GM18870 (cell line): ENCODE measurements around the gene DNLZ.

Experiments
- ATAC-seq: cut with Tn5 transposase; IDR thresholded peaks from one replicate; pipeline ENCODE4 v1.9.1; 2021; ENCODE audit warnings: moderate library complexity; ENCODE audit not compliant: unreplicated experiment

DNLZ gene

DNA sequence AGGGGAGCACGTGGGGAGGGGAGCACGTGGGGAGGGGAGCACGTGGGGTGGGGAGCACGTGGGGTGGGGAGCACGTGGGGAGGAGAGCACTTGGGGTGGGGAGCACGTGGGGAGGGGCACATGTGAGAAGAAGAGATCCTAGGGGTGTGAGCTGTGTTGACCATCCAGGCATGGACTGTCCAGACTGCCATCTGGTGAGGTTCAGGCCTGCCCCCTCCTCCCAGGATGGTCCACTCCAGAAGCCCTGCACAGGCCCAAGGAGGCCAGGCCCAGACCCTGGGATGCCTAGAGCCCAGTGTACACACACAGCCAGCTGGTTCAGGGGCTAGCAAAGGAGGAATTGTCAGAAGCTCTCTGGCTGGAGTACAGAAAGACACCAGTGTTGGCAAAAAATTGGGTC lies 34.1 kb upstream of the DNLZ start:
- no peak for ATAC-seq

GRCh38 chr9:136396219-136396515 lies 32.6 kb upstream of the DNLZ start:
- ATAC-seq: no peak

DNA sequence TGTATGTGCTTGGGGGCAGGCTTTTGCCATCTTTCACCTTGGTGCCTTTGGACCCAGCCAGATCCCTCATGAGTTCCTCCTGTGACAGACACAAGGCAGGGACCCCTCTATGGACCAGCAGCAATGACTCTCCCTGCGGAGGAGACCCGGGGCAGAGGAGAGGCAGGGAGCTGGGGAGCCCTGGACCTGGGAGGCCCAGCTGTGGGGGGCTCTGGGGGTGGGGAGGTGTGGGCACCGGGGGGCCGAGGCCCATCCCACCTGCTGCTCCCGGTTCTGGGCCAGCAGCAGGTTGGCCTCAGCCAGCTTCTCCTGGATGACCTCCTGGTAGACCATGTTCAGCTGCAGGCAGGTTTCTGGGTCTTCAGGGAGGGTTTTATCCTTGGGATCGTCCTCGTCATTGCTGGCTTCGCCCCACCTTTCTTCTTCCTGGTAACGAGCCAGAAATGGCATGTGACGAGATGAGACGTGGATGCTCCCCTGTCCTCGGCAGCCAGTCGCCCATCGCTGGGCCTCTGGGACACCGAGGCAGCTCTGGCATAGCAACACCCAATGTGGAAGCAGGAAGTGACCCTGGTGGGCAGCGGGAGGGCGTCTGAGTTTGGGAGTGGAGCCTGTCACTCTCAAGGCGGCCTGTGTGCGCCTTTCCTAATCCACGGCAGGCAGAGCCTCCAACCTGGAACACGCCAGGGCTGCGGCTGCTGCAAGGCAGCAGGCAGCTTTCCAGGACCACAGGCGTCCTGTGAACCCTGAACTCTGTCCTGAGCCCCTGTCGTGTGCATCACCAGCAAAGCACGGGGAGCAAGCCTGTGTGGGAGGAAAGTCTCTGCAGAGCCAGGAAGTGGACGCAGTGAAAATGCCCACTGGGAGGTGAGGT lies 32.0 kb upstream of the DNLZ start:
- no peak for ATAC-seq

- ATAC-seq: no peak
These were observed 31.4 kb upstream of the DNLZ start for GRCh38 chr9:136395020-136395340.

GRCh38 chr9:136394312-136395019 lies 30.9 kb upstream of the DNLZ start:
- ATAC-seq: no peak

DNA sequence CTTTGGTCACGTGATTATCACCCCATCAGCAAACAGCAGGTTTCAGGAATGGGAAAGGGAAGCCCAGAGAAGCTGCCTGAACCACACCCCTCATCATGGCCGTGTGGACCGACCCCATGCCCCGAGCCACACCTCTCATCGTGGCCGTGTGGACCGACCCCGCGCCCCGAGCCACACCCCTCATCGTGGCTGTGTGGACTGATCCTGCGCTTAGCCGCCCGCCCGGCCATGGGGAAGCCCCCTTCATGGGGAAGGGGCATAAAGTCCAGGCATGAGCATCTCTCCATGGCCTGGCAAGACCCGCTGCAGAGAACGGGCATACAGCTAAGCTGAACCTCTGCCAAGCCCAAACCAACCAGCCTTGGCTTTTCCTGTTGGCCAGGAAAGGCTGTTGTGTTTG lies 30.0 kb upstream of the DNLZ start:
- ATAC-seq: no peak

GRCh38 chr9:136392538-136393449 lies 29.2 kb upstream of the DNLZ start:
- ATAC-seq: no peak

DNA sequence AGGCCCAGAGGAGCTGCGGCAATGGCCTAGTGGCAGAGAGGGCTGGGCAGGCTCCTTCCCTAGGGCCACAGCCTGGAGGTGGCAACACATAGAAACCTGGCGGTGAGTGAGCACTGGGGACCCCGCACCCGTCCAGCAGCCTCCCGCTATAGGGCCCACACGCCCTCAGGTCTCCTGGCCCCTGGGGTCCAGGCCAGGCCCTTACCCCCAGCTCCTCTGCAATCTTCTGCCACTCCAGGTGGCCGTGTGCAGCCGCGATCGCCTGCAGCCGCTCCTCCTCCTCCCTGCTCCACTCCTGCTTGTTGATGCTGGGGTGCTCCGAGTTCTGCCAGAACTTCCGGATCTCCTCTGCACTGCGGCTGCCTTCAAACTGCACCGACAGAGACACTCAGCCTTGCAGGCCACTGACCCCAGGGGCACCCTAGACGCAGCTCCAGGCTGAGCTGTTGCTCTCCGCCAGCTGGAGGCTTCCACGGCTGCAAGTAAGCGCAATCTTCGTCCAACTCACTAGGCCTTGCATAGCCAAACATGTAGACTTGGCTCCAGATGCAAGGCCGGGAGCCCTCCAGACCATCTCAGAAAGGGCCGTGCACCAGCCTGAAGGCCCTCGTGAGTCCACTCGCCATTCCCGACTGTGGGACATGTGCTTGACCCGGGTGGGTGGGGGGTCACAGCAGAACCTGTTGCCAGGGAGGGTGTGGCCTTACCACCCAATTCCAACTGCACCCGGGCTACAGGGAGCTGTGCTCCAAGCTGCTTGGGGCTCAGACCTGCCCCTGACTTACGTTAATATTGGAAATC lies 28.4 kb upstream of the DNLZ start:
- no peak for ATAC-seq

DNA sequence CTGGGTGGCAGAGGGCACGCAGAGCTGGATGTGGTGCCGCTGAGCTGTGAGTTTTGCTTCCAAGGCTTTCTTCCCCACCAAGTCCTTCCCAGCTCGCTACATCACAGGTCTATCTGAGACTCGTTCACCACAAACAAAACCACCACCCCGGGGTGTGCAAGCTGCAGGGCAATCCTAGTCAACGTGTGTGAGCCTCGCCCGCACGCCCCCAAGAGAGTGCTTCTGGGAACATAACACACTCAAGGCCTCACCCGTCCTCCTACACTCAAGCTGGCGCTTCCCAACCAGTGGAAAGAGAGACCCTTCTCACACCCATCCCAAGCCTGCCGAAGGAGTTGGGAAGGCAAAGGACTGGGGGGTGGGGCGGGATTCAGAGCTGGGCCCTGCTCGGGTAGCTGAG lies 25.9 kb upstream of the DNLZ start:
- no peak for ATAC-seq

DNA sequence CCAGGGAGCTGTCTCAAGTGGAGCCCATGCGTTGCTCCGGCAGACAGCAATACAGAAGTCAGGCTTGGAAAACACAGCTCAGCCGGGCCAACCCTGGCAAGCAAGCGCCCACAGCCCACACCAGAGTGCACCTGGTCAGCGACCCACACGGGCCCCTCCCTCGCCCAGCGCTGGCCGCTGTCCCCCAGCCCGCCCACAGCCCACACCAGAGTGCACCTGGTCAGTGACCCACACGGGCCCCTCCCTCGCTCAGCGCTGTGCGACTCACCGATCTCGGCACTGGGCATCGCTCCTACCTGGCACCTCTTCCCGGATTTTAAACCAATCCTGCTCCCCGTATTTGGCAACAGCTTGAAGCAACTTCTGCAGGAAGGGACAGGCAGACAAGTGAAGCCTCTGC lies 23.7 kb upstream of the DNLZ start:
- ATAC-seq: no peak

GRCh38 chr9:136386018-136386417 lies 22.5 kb upstream of the DNLZ start:
- ATAC-seq: no peak

DNA sequence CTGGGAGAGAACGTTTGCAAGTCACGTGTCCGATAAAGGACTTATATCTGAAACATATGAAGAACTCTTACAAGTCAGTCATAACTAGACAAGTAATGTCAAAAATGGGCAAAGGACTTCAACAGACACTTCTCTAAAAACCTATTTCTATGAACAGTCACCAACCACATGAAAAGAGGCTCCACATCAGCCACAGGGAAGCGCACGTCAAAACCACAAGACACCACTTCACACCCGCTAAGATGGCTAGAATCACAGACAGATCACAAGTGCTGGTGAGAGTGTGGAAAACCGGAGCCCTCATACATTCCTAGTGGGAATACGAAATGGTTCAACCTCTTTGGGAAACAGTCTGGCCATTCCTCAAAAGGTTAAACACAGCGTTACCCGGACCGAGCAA lies 21.5 kb upstream of the DNLZ start:
- no peak for ATAC-seq

- ATAC-seq: no peak
These were observed 19.9 kb upstream of the DNLZ start for GRCh38 chr9:136383436-136383835.

GRCh38 chr9:136381966-136382513 lies 18.5 kb upstream of the DNLZ start:
- ATAC-seq: no peak

GRCh38 chr9:136381311-136381710 lies 17.8 kb upstream of the DNLZ start:
- ATAC-seq: no peak

- no peak for ATAC-seq
These were observed 16.8 kb upstream of the DNLZ start for GRCh38 chr9:136380381-136380780.

GRCh38 chr9:136379891-136380290 lies 16.3 kb upstream of the DNLZ start:
- ATAC-seq: no peak

GRCh38 chr9:136379401-136379800 lies 15.9 kb upstream of the DNLZ start:
- no peak for ATAC-seq

DNA sequence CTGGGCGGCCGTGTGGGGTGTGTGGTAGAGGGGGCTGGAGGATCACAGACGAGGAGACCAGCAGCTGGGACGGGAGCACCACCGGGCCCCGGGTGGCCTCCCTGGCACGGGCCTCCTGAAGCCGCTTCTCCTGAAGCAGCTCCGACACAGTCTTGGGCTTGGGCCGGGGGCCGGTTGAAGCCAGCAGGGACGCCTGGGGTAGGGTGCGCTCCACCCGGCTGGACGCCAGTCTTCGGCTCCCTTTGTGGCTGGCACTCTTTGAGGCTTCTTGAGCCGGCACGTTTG lies 15.4 kb upstream of the DNLZ start:
- no peak for ATAC-seq

GRCh38 chr9:136378170-136379002 lies 14.8 kb upstream of the DNLZ start:
- ATAC-seq: no peak
